HepG2 (cell line): Measurements from ENCODE around the gene SH2D3C. TPM values are rescaled to one million over a fixed set of nuclear protein-coding genes. Genes with fewer than 3 reads are reported as not detected.

Experiments used
- AGO1 ChIP-seq: fragments of 200-400 bp; formaldehyde crosslinking; IDR thresholded peaks from 2 replicates; pipeline ENCODE4 v1.6.1; 2017; ENCODE audit warnings: mild to moderate bottlenecking, low read depth, low read length, moderate library complexity; ENCODE audit not compliant: poor library complexity, severe bottlenecking
- FUBP1 ChIP-seq: sonication (generic); formaldehyde crosslinking; IDR thresholded peaks from 2 replicates; pipeline ENCODE4 v1.5.1; 2020; ENCODE audit warnings: missing genetic modification reagents, mild to moderate bottlenecking, borderline replicate concordance
- GABPB1 ChIP-seq: IDR thresholded peaks from 2 replicates; pipeline ENCODE4 v1.6.1; 2016; ENCODE audit warnings: mild to moderate bottlenecking, missing genetic modification reagents, moderate library complexity, missing compliant biosample characterization
- KDM2A ChIP-seq: sonication (generic); formaldehyde crosslinking; IDR thresholded peaks from 2 replicates; pipeline ENCODE4 v1.4.0; 2020; ENCODE audit warnings: low read depth, missing genetic modification reagents, borderline replicate concordance
- MAX ChIP-seq: IDR thresholded peaks from 2 replicates; pipeline ENCODE4 v1.6.1; 2012; ENCODE audit warnings: inconsistent platforms
- NPAS2 ChIP-seq: sonication (generic); formaldehyde crosslinking; IDR thresholded peaks from 2 replicates; pipeline ENCODE4 v1.8.0; 2022; ENCODE audit warnings: mild to moderate bottlenecking, missing genetic modification reagents, borderline replicate concordance
- RNF219 ChIP-seq: sonication (generic); formaldehyde crosslinking; IDR thresholded peaks from 2 replicates; pipeline ENCODE4 v1.5.0; 2020; ENCODE audit warnings: mild to moderate bottlenecking, missing genetic modification reagents
- SAP130 ChIP-seq: IDR thresholded peaks from 2 replicates; pipeline ENCODE4 v1.6.1; 2016; ENCODE audit warnings: low read depth
- SMC3 ChIP-seq: IDR thresholded peaks from 2 replicates; pipeline ENCODE4 v1.6.1; 2011; ENCODE audit warnings: low read length, improper control_type of control experiment
- STAT6 ChIP-seq: sonication (generic); formaldehyde crosslinking; IDR thresholded peaks from 2 replicates; pipeline ENCODE4 v1.4.0; 2020; ENCODE audit warnings: missing genetic modification reagents, mild to moderate bottlenecking, borderline replicate concordance
- ZNF687 ChIP-seq: sonication (generic); formaldehyde crosslinking; IDR thresholded peaks from 2 replicates; pipeline ENCODE4 v1.5.1; 2020; ENCODE audit warnings: mild to moderate bottlenecking, missing genetic modification reagents, moderate library complexity
- ZNF770 ChIP-seq: sonication (generic); formaldehyde crosslinking; IDR thresholded peaks from 2 replicates; pipeline ENCODE4 v1.5.0; 2020; ENCODE audit warnings: mild to moderate bottlenecking, missing genetic modification reagents
- ZNF816 ChIP-seq: sonication (generic); formaldehyde crosslinking; IDR thresholded peaks from 2 replicates; pipeline ENCODE4 v1.8.0; 2022; ENCODE audit warnings: missing genetic modification reagents, mild to moderate bottlenecking, borderline replicate concordance
- polyA plus RNA-seq, 8 experiments: library from polyadenylated mRNA; depleted of rRNA in 3 of 8; stranded (reverse) in 7 of 8; unstranded in 1 of 8; fragments of >200 nt; fragmentation: Illumina TruSeq in 4 of 8; extraction: Trizol in 4 of 8; gene quantifications; 2 replicates each; pipeline versions ENCODE4 v1.2.1 to v1.2.3, GENCODE V29; 2011 to 2016; ENCODE audit warnings: low read depth in 4 of 8, missing spikeins in 1 of 8, mixed read lengths in 1 of 8; ENCODE audit not compliant: insufficient read depth in 1 of 8
- total RNA-seq, 5 experiments: library from RNA; depleted of rRNA; stranded (reverse); fragments of >200 nt; fragmentation: Illumina TruSeq; extraction: Trizol; gene quantifications; 2 replicates each; pipeline ENCODE4 v1.2.3, GENCODE V29; 2016; ENCODE audit warnings: low read depth in 1 of 5

Gene SH2D3C
- total and polyA plus RNA-seq, 2 of the 13 experiments (the other 11 are each of a cell fraction or from before 2014, with no cell fraction given), result not detected

- peak; percentile 12; the same call in 1 of the 2 replicates for TF ChIP-seq MAX
- peak; percentile 58 for TF ChIP-seq ZNF687 (CRISPR knock-in tag)
- TF ChIP-seq SMC3, result peak; percentile 8; the same call in 1 of the 2 replicates
- peak; percentile 63 for TF ChIP-seq GABPB1
- TF ChIP-seq STAT6 (CRISPR knock-in tag), result no peak
- peak; percentile 37 for TF ChIP-seq AGO1
- peak; percentile 75 for TF ChIP-seq KDM2A (CRISPR knock-in tag)
- no peak for TF ChIP-seq RNF219
- TF ChIP-seq NPAS2 (CRISPR knock-in tag), result no peak
- TF ChIP-seq SAP130 (CRISPR knock-in tag), result peak; percentile 53
- TF ChIP-seq FUBP1, result no peak
- TF ChIP-seq ZNF770 (CRISPR knock-in tag), result peak; percentile 23; the same call in 1 of the 2 replicates
- TF ChIP-seq ZNF816, result no peak
Measured at GRCh38 chr9:127785023-127785932, 6.8 kb upstream of the SH2D3C start (continued).
